Chondrocyte (in vitro differentiated cells): Measurements from ENCODE around the gene OR2V2. TPM values are rescaled to one million over a fixed set of nuclear protein-coding genes. Genes with fewer than 3 reads are reported as not detected.

ENCODE experiments used
- DNase-seq: peaks from one replicate; pipeline ENCODE4 v3.0.0; 2021; ENCODE audit warnings: mixed read lengths, low spot score
- H3K27ac Mint-ChIP-seq: one replicate; pipeline ENCODE4 v1.8.0; 2021; ENCODE audit warnings: mild to moderate bottlenecking, moderate library complexity, mixed read lengths; ENCODE audit not compliant: unreplicated experiment
- H3K27me3 Mint-ChIP-seq: 2 replicates; pipeline ENCODE4 v1.8.0; 2021; ENCODE audit warnings: low read depth, mixed read lengths
- H3K36me3 Mint-ChIP-seq: 2 replicates; pipeline ENCODE4 v1.8.0; 2021; ENCODE audit warnings: low read depth, mixed read lengths
- H3K4me1 Mint-ChIP-seq: 2 replicates; pipeline ENCODE4 v1.8.0; 2021; ENCODE audit warnings: low read depth, mild to moderate bottlenecking, mixed read lengths
- H3K4me3 Mint-ChIP-seq: one replicate; pipeline ENCODE4 v1.8.0; 2021; ENCODE audit warnings: mild to moderate bottlenecking, moderate library complexity, mixed read lengths; ENCODE audit not compliant: unreplicated experiment
- H3K9me3 Mint-ChIP-seq: 2 replicates; pipeline ENCODE4 v1.8.0; 2021; ENCODE audit warnings: low read depth, mixed read lengths
- total RNA-seq: library from RNA; stranded (reverse); gene quantifications from 3 replicates; pipeline ENCODE4 v1.2.1, GENCODE V29; 2021
- TF ChIP-seq, protein P1 (sequence below): fragments of 200-600 bp; sonication (generic); IDR thresholded peaks from 2 replicates; pipeline ENCODE4 v1.5.0; 2021; ENCODE audit warnings: antibody characterized with exemption, mild to moderate bottlenecking, moderate library complexity

Gene OR2V2
- total RNA-seq, 1 donor from 2014 or later, result not detected

DNA sequence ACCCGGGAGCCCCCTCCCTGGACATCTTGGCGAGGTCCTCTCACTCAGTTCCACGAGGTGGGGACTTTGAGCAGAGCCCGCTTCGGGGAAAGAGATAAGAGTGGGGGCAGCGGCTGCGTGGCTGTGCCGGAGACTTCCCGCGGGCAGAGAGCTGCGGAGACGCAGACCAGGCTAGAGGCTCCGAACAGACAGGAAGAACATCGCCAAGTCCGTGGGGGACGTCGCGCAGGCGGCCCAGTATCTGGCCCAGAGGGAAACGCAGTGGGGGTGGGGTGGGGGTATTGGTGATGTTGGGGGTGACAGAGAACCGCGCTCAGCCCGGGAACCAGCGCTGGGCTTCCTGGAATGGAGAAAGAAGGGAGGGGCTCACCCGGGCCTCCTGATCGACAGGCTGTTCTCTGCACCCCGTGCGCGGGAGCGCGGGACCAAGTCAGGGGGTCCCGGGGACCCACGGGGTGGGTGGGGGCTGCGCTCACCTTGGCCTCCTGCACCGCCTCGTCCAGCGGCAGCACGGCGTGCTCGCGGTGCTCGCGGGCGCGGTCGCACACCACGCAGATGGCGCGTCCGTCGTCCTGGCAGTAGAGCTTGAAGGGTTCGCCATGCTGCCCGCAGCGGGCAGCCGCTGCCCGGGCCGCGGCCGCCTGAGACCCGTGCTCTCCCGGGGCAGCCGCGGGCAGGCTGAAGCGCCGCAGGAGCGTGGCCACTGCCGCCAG, 56.9 kb downstream of the OR2V2 start:
- Mint-ChIP-seq H3K36me3 (no peaks in the 10 kb centered on the region), H3K27ac (no peak overlapping the region), H3K27me3 (no peaks in the 10 kb centered on the region), H3K4me1 (peaks cover 26% of the 10 kb centered on the region), H3K4me3 (peak overlapping the region; percentile 85), H3K9me3 (no peaks in the 10 kb centered on the region)
- no peak for DNase-seq
- TF ChIP-seq, protein P1, sequence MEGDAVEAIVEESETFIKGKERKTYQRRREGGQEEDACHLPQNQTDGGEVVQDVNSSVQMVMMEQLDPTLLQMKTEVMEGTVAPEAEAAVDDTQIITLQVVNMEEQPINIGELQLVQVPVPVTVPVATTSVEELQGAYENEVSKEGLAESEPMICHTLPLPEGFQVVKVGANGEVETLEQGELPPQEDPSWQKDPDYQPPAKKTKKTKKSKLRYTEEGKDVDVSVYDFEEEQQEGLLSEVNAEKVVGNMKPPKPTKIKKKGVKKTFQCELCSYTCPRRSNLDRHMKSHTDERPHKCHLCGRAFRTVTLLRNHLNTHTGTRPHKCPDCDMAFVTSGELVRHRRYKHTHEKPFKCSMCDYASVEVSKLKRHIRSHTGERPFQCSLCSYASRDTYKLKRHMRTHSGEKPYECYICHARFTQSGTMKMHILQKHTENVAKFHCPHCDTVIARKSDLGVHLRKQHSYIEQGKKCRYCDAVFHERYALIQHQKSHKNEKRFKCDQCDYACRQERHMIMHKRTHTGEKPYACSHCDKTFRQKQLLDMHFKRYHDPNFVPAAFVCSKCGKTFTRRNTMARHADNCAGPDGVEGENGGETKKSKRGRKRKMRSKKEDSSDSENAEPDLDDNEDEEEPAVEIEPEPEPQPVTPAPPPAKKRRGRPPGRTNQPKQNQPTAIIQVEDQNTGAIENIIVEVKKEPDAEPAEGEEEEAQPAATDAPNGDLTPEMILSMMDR, result no peak

DNA sequence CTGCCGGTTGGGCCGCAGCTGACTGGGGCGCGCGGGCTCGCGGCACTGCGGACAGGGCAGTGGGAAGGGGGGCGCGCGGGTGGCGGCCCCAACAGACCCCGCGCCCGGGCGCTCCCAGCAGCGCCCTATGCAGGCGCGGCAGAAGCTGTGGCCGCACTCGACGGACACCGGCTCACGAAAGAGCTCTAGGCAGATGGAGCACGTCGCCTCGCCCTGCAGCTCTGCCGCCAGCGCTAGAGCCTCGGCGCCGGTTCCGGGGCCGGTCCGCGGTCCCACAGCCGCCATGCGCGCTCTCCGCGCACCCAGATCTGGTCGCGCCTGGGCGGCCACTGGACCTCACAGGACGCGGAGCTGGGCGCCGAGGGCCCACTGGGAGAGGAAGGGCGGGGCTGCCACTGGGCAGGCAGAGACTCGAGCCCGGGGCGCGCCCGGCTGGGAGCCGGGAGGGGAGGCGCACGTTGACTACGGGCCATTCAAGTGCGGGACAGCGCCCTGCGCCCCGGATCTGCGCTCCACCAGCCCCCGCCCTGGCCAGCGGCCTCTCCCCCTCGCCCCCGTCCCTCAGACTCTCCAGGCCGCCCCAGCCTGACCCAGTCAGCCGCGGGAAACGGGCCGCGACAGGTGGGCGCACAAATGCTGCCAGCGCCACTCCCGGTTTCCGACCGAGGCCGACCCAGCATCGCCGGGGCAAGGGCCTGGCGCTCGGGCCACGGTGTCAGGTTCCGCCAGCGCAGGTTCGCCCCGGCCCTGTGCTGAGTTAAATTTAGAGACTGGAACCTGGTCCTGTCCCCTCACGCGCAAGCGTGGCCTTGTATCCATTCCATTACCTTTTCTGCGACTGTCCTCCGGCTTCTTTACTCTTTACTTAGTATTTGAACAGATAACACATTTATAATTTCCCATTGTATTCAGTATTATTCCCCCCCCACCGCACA, 57.7 kb downstream of the OR2V2 start, which contains the start of gene TRIM7:
Gene TRIM7 (minus strand): TSS at position 371 of the 935 bp plus-strand sequence. CDS start 86 bp downstream, at position 285.
- H3K4me3 Mint-ChIP-seq, result peak within 1 kb of the TSS; percentile 85
- no peak for DNase-seq

DNA sequence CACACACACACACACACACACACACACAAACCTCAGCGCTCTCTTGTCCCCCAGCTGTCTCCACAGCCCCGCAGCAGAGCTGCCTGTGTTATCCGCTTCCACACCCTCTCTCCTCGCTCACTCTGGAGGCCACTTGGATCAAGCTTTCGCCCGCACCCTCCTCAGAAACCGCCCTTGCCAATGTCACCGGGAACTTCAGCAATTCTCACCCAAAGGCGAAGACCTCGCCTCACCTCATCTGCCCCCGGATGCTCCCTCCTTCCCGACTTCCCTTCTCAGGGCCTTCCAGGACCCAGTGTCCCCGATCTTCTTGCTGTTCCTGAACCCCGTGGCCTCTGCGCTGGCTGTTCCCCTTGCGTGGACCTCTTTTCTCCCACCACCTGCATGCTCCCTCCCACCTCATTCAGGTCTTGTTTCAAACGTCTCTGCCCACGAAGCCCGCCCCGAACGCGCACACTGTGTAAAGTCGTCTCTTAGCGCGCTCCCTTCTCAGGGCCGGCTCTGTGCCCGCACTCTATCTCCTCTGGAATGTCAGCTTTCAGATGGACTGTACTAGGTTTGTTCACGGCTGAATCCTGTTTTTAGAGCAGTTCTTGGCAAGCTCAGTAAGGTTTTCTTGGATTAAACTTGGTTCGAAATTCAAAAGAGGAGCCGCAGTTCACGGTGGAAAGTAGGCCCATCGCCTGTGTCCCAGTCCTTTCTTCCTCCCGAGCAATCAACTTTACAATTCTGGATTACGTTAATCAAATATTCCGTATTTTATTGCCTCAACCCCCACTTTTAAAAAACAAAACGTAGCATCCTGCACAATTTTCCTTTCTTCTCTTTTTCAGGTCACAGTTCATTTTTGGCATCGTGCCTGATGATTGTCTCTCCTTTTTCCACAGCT, 58.6 kb downstream of the OR2V2 start:
- peaks cover 26% of the 10 kb centered on the region for H3K4me1 Mint-ChIP-seq
- no peaks in the 10 kb centered on the region for H3K9me3 Mint-ChIP-seq
- H3K4me3 Mint-ChIP-seq, result peak overlapping the region; percentile 85
- H3K36me3 Mint-ChIP-seq, result no peaks in the 10 kb centered on the region
- TF ChIP-seq, protein P1, result no peak
- no peaks in the 10 kb centered on the region for H3K27me3 Mint-ChIP-seq
- peak overlapping the region; percentile 94 for H3K27ac Mint-ChIP-seq
- DNase-seq, result no peak

More for the DNA sequence above, 57.7 kb downstream of the OR2V2 start, which contains the start of gene TRIM7:
- no peaks in the 10 kb centered on the region for H3K27me3 Mint-ChIP-seq
- TF ChIP-seq, protein P1, result peak; percentile 1
- H3K9me3 Mint-ChIP-seq, result no peaks in the 10 kb centered on the region
- peaks cover 26% of the 10 kb centered on the region for H3K4me1 Mint-ChIP-seq
- peak within 1 kb of the TSS; percentile 94 for H3K27ac Mint-ChIP-seq
- H3K36me3 Mint-ChIP-seq, result no peaks in the 10 kb centered on the region

DNA sequence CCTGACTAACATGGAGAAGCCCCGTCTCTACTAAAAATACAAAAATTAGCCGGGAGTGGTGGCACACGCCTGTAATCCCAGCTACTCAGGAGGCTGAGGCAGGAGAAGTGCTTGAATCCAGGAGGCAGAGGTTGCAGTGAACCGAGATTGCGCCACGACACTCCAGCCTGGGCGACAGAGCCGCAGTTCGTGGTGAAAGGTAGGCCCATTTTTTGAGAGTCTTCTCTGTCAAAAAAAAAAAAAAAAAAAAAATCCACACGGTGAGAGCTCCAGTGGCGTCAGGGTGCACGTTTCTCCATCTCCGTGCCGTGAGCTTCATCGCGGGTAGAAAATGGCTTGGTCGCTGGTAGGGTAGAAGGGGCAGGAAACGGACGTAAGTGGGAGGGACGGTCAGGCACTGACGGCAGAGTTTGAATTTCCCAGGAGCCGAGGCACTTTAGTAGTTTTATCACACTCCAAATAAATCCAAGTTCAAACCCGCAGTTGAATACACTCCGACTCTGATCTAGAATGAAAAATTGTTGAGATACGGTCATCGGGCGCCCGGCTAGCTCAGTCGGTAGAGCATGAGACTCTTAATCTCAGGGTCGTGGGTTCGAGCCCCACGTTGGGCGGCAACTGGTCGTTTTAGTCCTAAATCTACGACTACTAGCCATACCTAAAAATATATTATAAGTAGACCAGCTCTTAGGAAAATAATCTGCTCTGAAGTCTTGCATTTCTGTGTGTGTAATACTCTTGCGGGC, 60.0 kb downstream of the OR2V2 start:
- no peaks in the 10 kb centered on the region for H3K27me3 Mint-ChIP-seq
- no peak for DNase-seq
- peak overlapping the region; percentile 85 for H3K4me3 Mint-ChIP-seq
- peaks cover 26% of the 10 kb centered on the region for H3K4me1 Mint-ChIP-seq
- H3K36me3 Mint-ChIP-seq, result no peaks in the 10 kb centered on the region
- H3K27ac Mint-ChIP-seq, result peak overlapping the region; percentile 94
- no peaks in the 10 kb centered on the region for H3K9me3 Mint-ChIP-seq
- TF ChIP-seq, protein P1, result no peak
